ENCODE results near the gene FLNB.

DNA sequence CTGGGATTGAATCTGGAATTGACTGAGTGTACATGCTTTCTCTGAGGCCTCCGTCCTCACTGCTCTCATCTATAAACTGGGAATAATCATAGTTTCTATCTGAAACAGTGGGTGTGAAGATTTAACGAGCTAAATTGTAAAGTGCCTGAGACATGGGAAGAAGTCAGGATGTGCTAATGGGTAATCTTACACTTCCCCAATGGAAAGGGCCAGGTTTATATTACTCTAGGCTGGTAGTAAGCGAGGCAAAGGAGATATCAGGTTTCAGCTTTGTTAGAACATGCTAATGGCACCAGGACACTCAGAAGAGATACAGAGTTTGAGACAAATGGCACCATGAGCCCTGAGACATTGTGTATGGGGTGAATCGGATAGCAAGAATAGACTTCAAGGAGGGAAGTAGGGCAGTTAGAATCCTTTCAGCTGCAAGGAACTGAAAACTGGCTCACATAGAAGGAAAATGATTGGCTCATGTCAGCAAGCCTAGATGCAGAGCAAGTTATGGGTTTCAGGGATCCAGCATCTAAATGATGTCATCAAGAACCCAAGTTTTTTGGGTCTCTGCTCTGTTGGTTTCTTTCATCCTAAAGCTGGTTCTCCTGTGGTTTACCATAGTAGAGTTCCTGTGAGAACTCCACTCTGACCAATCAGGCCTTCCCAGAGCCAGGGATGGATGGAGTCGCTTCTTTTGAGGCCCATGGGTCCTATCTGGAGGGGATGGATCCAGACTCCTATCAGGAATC lies 21.8 kb downstream of the FLNB start:
- TF ChIP-seq, protein P1, sequence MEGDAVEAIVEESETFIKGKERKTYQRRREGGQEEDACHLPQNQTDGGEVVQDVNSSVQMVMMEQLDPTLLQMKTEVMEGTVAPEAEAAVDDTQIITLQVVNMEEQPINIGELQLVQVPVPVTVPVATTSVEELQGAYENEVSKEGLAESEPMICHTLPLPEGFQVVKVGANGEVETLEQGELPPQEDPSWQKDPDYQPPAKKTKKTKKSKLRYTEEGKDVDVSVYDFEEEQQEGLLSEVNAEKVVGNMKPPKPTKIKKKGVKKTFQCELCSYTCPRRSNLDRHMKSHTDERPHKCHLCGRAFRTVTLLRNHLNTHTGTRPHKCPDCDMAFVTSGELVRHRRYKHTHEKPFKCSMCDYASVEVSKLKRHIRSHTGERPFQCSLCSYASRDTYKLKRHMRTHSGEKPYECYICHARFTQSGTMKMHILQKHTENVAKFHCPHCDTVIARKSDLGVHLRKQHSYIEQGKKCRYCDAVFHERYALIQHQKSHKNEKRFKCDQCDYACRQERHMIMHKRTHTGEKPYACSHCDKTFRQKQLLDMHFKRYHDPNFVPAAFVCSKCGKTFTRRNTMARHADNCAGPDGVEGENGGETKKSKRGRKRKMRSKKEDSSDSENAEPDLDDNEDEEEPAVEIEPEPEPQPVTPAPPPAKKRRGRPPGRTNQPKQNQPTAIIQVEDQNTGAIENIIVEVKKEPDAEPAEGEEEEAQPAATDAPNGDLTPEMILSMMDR (IDR thresholded peaks at IDR 0.05) = no peak
- TF ChIP-seq POLR2A (IDR thresholded peaks at IDR 0.05) = no peak

Data from Peyer's patch (tissue), 4 donors.